Liver (tissue), 9 donors: ENCODE measurements around the gene NKX1-1. TPM values are rescaled to one million over a fixed set of nuclear protein-coding genes. Genes with fewer than 3 reads are reported as not detected.
A peak's percentile ranks its signal among the peaks of the same experiment; 100 is the strongest.

ENCODE experiments used
- DNase-seq: peaks from one replicate; pipeline ENCODE4 v3.0.0-alpha.2; 2017; ENCODE audit warnings: low spot score
- H3K27ac ChIP-seq, 2 donors: one replicate each; pipeline ENCODE4 v1.7.0; 2013; ENCODE audit warnings: inconsistent platforms in 2 of 2, low read length in 2 of 2, control low read depth in 1 of 2, low read depth in 1 of 2, mild to moderate bottlenecking in 1 of 2
- H3K27me3 ChIP-seq, 4 donors: one replicate each; pipeline versions ENCODE4 v1.6.1 to v1.7.0; 2013; ENCODE audit warnings: low read length in 3 of 4, inconsistent platforms in 1 of 4, mild to moderate bottlenecking in 1 of 4, moderate library complexity in 1 of 4; ENCODE audit not compliant: control insufficient read depth in 4 of 4, insufficient read depth in 4 of 4
- H3K36me3 ChIP-seq, 4 donors: one replicate each; pipeline versions ENCODE4 v1.6.1 to v1.7.0; 2013; ENCODE audit warnings: low read length in 3 of 4, mild to moderate bottlenecking in 3 of 4, low read depth in 1 of 4, moderate library complexity in 1 of 4; ENCODE audit not compliant: control insufficient read depth in 4 of 4, insufficient read depth in 3 of 4
- H3K4me1 ChIP-seq, 4 donors: one replicate each; pipeline versions ENCODE4 v1.6.1 to v1.7.0; 2013; ENCODE audit warnings: low read length in 3 of 4, mild to moderate bottlenecking in 3 of 4, moderate library complexity in 1 of 4; ENCODE audit not compliant: control insufficient read depth in 4 of 4, insufficient read depth in 4 of 4
- H3K4me3 ChIP-seq, 3 donors: one replicate each; pipeline versions ENCODE4 v1.6.1 to v1.7.0; 2013; ENCODE audit warnings: low read length in 3 of 3, control low read depth in 1 of 3, low read depth in 1 of 3, mild to moderate bottlenecking in 1 of 3
- H3K9ac ChIP-seq, 2 donors: one replicate each; pipeline ENCODE4 v1.7.0; 2013; ENCODE audit warnings: low read length in 2 of 2, mild to moderate bottlenecking in 2 of 2, moderate library complexity in 2 of 2, control low read depth in 1 of 2, low read depth in 1 of 2
- H3K9me3 ChIP-seq, 4 donors: one replicate each; pipeline versions ENCODE4 v1.6.1 to v1.7.0; 2013; ENCODE audit warnings: low read length in 3 of 4; ENCODE audit not compliant: control insufficient read depth in 4 of 4
- EGR1 ChIP-seq, 2 donors: IDR thresholded peaks; 2 replicates each; pipeline ENCODE4 v1.6.1; 2016 to 2018; ENCODE audit warnings: antibody characterized with exemption in 2 of 2, low read depth in 2 of 2
- FOXA1 ChIP-seq: IDR thresholded peaks from 2 replicates; pipeline ENCODE4 v1.6.1; 2016; ENCODE audit warnings: antibody characterized with exemption
- FOXA2 ChIP-seq: IDR thresholded peaks from 2 replicates; pipeline ENCODE4 v1.6.1; 2016; ENCODE audit warnings: antibody characterized with exemption
- GABPA ChIP-seq, 2 donors: IDR thresholded peaks in 1 of 2; conservative IDR thresholded peaks in 1 of 2; 2 replicates each; pipeline ENCODE4 v1.6.1; 2016; ENCODE audit warnings: antibody characterized with exemption in 2 of 2, mild to moderate bottlenecking in 1 of 2, moderate library complexity in 1 of 2
- HNF4A ChIP-seq, 2 donors: conservative IDR thresholded peaks; 2 replicates each; pipeline ENCODE4 v1.6.1; 2016; ENCODE audit warnings: antibody characterized with exemption in 2 of 2, mild to moderate bottlenecking in 2 of 2
- HNF4G ChIP-seq: IDR thresholded peaks from 2 replicates; pipeline ENCODE4 v1.6.1; 2016; ENCODE audit warnings: antibody characterized with exemption
- JUND ChIP-seq, 2 donors: IDR thresholded peaks; 2 replicates each; pipeline ENCODE4 v1.6.1; 2016; ENCODE audit warnings: antibody characterized with exemption in 2 of 2
- MAX ChIP-seq: IDR thresholded peaks from 2 replicates; pipeline ENCODE4 v1.6.1; 2016; ENCODE audit warnings: antibody characterized with exemption
- NR2F2 ChIP-seq: IDR thresholded peaks from 2 replicates; pipeline ENCODE4 v1.6.1; 2016; ENCODE audit warnings: antibody characterized with exemption
- RAD21 ChIP-seq, 2 donors: IDR thresholded peaks; 2 replicates each; pipeline ENCODE4 v1.6.1; 2016; ENCODE audit warnings: antibody characterized with exemption in 2 of 2, mild to moderate bottlenecking in 2 of 2
- RXRA ChIP-seq, 2 donors: IDR thresholded peaks; 2 replicates each; pipeline ENCODE4 v1.6.1; 2017 to 2018; ENCODE audit warnings: antibody characterized with exemption in 2 of 2, mild to moderate bottlenecking in 1 of 2
- SP1 ChIP-seq: IDR thresholded peaks from 2 replicates; pipeline ENCODE4 v1.6.1; 2018; ENCODE audit warnings: antibody characterized with exemption, mild to moderate bottlenecking
- YY1 ChIP-seq: IDR thresholded peaks from 2 replicates; pipeline ENCODE4 v1.6.1; 2016; ENCODE audit warnings: antibody characterized with exemption, mild to moderate bottlenecking
- ZBTB33 ChIP-seq: IDR thresholded peaks from 2 replicates; pipeline ENCODE4 v1.6.1; 2016; ENCODE audit warnings: antibody characterized with exemption
- whole genome bisulfite sequencing: extraction: QIAGEN DNeasy Blood & Tissue Kit; methylation state at CpG from one replicate; pipeline ENCODE4 v1.1.7; 2013; 5-methylcytosine and 5-hydroxymethylcytosine counted together
- polyA plus RNA-seq, 2 donors: library from polyadenylated mRNA; stranded (reverse) in 1 of 2; unstranded in 1 of 2; fragments of 200-250 nt in 1 of 2; fragments of >200 nt in 1 of 2; fragmentation: Nextera tagmentation in 1 of 2; extraction: Ambion mirVana in 1 of 2; gene quantifications; one replicate each; pipeline versions ENCODE4 v1.2.1 to v1.2.3, GENCODE V29; 2013 to 2015
- total RNA-seq, 2 donors: library from RNA; depleted of rRNA; stranded (reverse); fragments of >200 nt; gene quantifications; one replicate each; pipeline ENCODE4 v1.2.3, GENCODE V29; 2014
- TF ChIP-seq, protein P1 (sequence below): IDR thresholded peaks from 2 replicates; pipeline ENCODE4 v1.6.1; 2016; ENCODE audit warnings: antibody characterized with exemption
- TF ChIP-seq, protein P2 (sequence below): fragments of 150-350 bp; IDR thresholded peaks from 2 replicates; pipeline ENCODE4 v1.5.1; 2017; ENCODE audit warnings: improper control_type of control experiment, low read depth, low read length; ENCODE audit not compliant: missing input control
- TF ChIP-seq, protein P3 (sequence below): IDR thresholded peaks from 2 replicates; pipeline ENCODE4 v1.6.1; 2016; ENCODE audit warnings: antibody characterized with exemption, mild to moderate bottlenecking
- donor health status: healthy.
- donor health status: healthy.
- donor health status: healthy.
- donor health status: healthy.
- donor health status: healthy.

Gene NKX1-1
- total and polyA plus RNA-seq, 4 donors: not detected

DNA sequence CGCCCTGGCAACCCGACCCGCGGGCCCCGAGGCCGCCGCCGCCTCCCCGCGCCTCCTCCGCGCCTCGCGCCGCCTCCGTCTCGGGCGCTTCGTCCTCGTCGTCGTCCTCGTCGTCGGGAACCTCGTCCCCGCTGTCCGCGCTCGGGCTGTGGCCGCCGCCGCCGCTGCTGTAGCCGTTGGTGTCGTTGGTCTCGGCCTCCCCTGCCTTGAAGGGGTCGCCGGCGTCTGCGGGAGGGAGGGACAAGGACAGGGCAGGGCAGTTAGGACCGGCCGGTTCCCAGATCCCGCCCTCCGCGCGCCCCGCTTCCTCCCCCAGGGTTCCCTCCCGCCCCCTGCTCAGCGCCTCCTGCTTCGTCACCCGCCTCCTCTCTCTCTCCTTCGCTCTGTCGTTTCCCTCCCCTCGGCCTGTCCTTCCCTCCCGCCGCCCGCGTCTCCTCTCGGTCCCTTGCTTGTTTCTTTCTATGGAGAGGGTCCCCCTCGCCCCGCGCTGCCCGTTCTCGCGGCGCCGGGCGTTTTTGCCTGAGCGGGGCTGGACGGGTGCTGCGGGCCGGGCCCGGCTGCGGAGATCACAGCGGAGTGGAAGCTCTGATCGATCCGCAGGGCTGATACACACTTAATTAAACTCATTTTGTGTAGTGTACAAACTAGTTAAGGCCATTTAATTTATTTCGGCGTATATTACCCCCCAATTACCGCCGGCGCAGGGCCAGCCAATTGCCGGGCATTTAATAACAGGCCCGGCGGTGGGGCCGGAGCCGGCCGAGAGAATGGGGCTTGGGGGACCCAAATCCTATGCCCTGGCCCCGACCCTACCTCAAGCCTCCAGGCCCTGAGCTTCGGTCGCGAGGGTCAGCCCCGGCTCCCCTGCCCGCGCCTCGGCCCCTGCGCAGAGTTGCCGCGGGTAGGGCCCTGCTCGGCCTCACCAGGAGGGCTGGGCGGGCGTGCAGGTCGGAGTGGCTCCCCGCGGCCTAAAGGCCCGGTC is 2.4 kb downstream of the NKX1-1 start:
- no peak overlapping the region for H3K4me3 ChIP-seq
- peak; percentile 26 for DNase-seq
- H3K36me3 ChIP-seq: no peaks in the 10 kb centered on the region
- no peak overlapping the region for H3K9ac ChIP-seq
- no peak for TF ChIP-seq MAX
- no peak for TF ChIP-seq FOXA2
- no peak for TF ChIP-seq SP1
- TF ChIP-seq YY1: no peak
- no peak for TF ChIP-seq ZBTB33
- TF ChIP-seq JUND (IDR thresholded peaks at IDR 0.05): no peak
- no peak for TF ChIP-seq NR2F2
- TF ChIP-seq RXRA (IDR thresholded peaks at IDR 0.05): no peak
- TF ChIP-seq, protein P1, sequence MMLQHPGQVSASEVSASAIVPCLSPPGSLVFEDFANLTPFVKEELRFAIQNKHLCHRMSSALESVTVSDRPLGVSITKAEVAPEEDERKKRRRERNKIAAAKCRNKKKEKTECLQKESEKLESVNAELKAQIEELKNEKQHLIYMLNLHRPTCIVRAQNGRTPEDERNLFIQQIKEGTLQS: no peak
- H3K9me3 ChIP-seq: peaks cover 0 to under 1% (median 0%) of the 10 kb centered on the region in 4 donors
- H3K4me1 ChIP-seq: peaks cover 0 to 28% (median 6%) of the 10 kb centered on the region in 4 donors
- WGBS: 6% methylated on average over 107 of the region's 107 CpGs
- peaks cover 2 to 60% (median 7%) of the 10 kb centered on the region in 4 donors for H3K27me3 ChIP-seq
- H3K27ac ChIP-seq: no peak overlapping the region

- Histone ChIP-seq H3K4me3 (no peak overlapping the region), H3K4me1 (peaks cover 0 to 28% (median 6%) of the 10 kb centered on the region in 4 donors)
- DNase-seq: no peak
These were observed 3.1 kb downstream of the NKX1-1 start for GRCh38 chr4:1403177-1403583.

More at GRCh38 chr4:1403177-1403583, 3.1 kb downstream of the NKX1-1 start:
- TF ChIP-seq FOXA2 (no peak), SP1 (no peak), FOXA1 (no peak), RXRA (IDR thresholded peaks at IDR 0.05) (no peak), JUND (IDR thresholded peaks at IDR 0.05) (no peak), GABPA (IDR thresholded peaks at IDR 0.05 in 1 of 2, conservative IDR thresholded peaks at IDR 0.05 in 1 of 2) (no peak), MAX (no peak), YY1 (no peak), RAD21 (IDR thresholded peaks at IDR 0.05) (no peak), HNF4G (no peak), HNF4A (conservative IDR thresholded peaks at IDR 0.05) (no peak), EGR1 (IDR thresholded peaks at IDR 0.05; ENCODE audit: low read depth in 2 of 2) (no peak)
- TF ChIP-seq, protein P2, sequence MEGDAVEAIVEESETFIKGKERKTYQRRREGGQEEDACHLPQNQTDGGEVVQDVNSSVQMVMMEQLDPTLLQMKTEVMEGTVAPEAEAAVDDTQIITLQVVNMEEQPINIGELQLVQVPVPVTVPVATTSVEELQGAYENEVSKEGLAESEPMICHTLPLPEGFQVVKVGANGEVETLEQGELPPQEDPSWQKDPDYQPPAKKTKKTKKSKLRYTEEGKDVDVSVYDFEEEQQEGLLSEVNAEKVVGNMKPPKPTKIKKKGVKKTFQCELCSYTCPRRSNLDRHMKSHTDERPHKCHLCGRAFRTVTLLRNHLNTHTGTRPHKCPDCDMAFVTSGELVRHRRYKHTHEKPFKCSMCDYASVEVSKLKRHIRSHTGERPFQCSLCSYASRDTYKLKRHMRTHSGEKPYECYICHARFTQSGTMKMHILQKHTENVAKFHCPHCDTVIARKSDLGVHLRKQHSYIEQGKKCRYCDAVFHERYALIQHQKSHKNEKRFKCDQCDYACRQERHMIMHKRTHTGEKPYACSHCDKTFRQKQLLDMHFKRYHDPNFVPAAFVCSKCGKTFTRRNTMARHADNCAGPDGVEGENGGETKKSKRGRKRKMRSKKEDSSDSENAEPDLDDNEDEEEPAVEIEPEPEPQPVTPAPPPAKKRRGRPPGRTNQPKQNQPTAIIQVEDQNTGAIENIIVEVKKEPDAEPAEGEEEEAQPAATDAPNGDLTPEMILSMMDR: no peak
- TF ChIP-seq, protein P1: no peak
- TF ChIP-seq, protein P3, sequence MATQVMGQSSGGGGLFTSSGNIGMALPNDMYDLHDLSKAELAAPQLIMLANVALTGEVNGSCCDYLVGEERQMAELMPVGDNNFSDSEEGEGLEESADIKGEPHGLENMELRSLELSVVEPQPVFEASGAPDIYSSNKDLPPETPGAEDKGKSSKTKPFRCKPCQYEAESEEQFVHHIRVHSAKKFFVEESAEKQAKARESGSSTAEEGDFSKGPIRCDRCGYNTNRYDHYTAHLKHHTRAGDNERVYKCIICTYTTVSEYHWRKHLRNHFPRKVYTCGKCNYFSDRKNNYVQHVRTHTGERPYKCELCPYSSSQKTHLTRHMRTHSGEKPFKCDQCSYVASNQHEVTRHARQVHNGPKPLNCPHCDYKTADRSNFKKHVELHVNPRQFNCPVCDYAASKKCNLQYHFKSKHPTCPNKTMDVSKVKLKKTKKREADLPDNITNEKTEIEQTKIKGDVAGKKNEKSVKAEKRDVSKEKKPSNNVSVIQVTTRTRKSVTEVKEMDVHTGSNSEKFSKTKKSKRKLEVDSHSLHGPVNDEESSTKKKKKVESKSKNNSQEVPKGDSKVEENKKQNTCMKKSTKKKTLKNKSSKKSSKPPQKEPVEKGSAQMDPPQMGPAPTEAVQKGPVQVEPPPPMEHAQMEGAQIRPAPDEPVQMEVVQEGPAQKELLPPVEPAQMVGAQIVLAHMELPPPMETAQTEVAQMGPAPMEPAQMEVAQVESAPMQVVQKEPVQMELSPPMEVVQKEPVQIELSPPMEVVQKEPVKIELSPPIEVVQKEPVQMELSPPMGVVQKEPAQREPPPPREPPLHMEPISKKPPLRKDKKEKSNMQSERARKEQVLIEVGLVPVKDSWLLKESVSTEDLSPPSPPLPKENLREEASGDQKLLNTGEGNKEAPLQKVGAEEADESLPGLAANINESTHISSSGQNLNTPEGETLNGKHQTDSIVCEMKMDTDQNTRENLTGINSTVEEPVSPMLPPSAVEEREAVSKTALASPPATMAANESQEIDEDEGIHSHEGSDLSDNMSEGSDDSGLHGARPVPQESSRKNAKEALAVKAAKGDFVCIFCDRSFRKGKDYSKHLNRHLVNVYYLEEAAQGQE: no peak
- H3K9ac ChIP-seq: no peak overlapping the region
- no peaks in the 10 kb centered on the region for H3K36me3 ChIP-seq
- no peak overlapping the region for H3K27ac ChIP-seq
- peaks cover 2 to 60% (median 7%) of the 10 kb centered on the region in 4 donors for H3K27me3 ChIP-seq
- H3K9me3 ChIP-seq: peaks cover 0 to 5% (median 3%) of the 10 kb centered on the region in 4 donors
- 6% methylated on average over 58 of the region's 58 CpGs for WGBS
